Mesothelial cell of epicardium (in vitro differentiated cells): Measurements from ENCODE around the gene FLAD1. TPM values are rescaled to one million over a fixed set of nuclear protein-coding genes. Genes with fewer than 3 reads are reported as not detected.
"Not testable (repeated sequence)": the region's sequence is repeated elsewhere in the genome, so short reads cannot be mapped to it uniquely, and the experiment has no call there.

Experiments
- DNase-seq, 2 experiments: peaks; one replicate each; pipeline ENCODE4 v3.0.0; 2021; ENCODE audit warnings: low spot score in 2 of 2; ENCODE audit not compliant: unreplicated experiment in 2 of 2
- H3K27ac Mint-ChIP-seq: 2 replicates; pipeline ENCODE4 v1.8.0; 2021; ENCODE audit warnings: mixed read lengths
- H3K27me3 Mint-ChIP-seq: 2 replicates; pipeline ENCODE4 v1.8.0; 2021; ENCODE audit warnings: low read depth, mixed read lengths
- H3K36me3 Mint-ChIP-seq: 2 replicates; pipeline ENCODE4 v1.8.0; 2021; ENCODE audit warnings: mixed read lengths
- H3K4me1 Mint-ChIP-seq: 2 replicates; pipeline ENCODE4 v1.8.0; 2021; ENCODE audit warnings: mixed read lengths
- H3K4me3 Mint-ChIP-seq: 2 replicates; pipeline ENCODE4 v1.8.0; 2021; ENCODE audit warnings: mild to moderate bottlenecking, moderate library complexity, mixed read lengths
- H3K9me3 Mint-ChIP-seq: 2 replicates; pipeline ENCODE4 v1.8.0; 2021; ENCODE audit warnings: mixed read lengths
- CTCF ChIP-seq: fragments of 200-600 bp; sonication (generic); IDR thresholded peaks from one replicate; pipeline ENCODE4 v1.5.0; 2021; ENCODE audit warnings: antibody characterized with exemption; ENCODE audit not compliant: unreplicated experiment
- total RNA-seq: library from RNA; stranded (reverse); gene quantifications from 3 replicates; pipeline ENCODE4 v1.2.1, GENCODE V29; 2021

The FLAD1 gene
- total RNA-seq, 1 donor from 2014 or later: 48.3 TPM

GRCh38 chr1:154992721-154993571 is 9.8 kb downstream of the FLAD1 start:
- Mint-ChIP-seq H3K27ac (no peak overlapping the region), H3K4me1 (peaks cover 2% of the 10 kb centered on the region), H3K36me3 (peaks cover 9% of the 10 kb centered on the region), H3K4me3 (no peak overlapping the region), H3K27me3 (no peaks in the 10 kb centered on the region), H3K9me3 (no peaks in the 10 kb centered on the region)
- no peak for TF ChIP-seq CTCF
- no peak for DNase-seq

GRCh38 chr1:154993572-154994268 is 10.6 kb downstream of the FLAD1 start, which contains the start of gene LENEP:
Gene LENEP, plus strand, starts transcription at chr1:154993586. Its CDS starts 22 bp downstream, at chr1:154993608.
- no peak for TF ChIP-seq CTCF
- Mint-ChIP-seq H3K27me3 (no peaks in the 10 kb centered on the region), H3K27ac (no peak within 1 kb of the TSS), H3K36me3 (peaks cover 6% of the 10 kb centered on the region), H3K4me3 (no peak within 1 kb of the TSS), H3K4me1 (peaks cover 6% of the 10 kb centered on the region), H3K9me3 (no peaks in the 10 kb centered on the region)
- no peak for DNase-seq

- Mint-ChIP-seq H3K36me3 (peaks cover 6% of the 10 kb centered on the region), H3K4me1 (peaks cover 11% of the 10 kb centered on the region), H3K27ac (no peak overlapping the region), H3K27me3 (no peaks in the 10 kb centered on the region), H3K4me3 (no peak overlapping the region), H3K9me3 (no peaks in the 10 kb centered on the region)
- TF ChIP-seq CTCF: no peak
- DNase-seq: no peak
These were observed 11.1 kb downstream of the FLAD1 start for GRCh38 chr1:154994269-154994587.

GRCh38 chr1:154994591-154994990 is 11.4 kb downstream of the FLAD1 start:
- H3K27me3 Mint-ChIP-seq: no peaks in the 10 kb centered on the region
- H3K4me1 Mint-ChIP-seq: peaks cover 12% of the 10 kb centered on the region
- peaks cover 4% of the 10 kb centered on the region for H3K36me3 Mint-ChIP-seq
- no peak overlapping the region for H3K4me3 Mint-ChIP-seq
- no peak for DNase-seq
- no peak for TF ChIP-seq CTCF
- H3K27ac Mint-ChIP-seq: no peak overlapping the region
- H3K9me3 Mint-ChIP-seq: no peaks in the 10 kb centered on the region

- not testable (repeated sequence) for H3K27me3 Mint-ChIP-seq, H3K9me3 Mint-ChIP-seq, H3K4me3 Mint-ChIP-seq, DNase-seq, H3K36me3 Mint-ChIP-seq, H3K27ac Mint-ChIP-seq
- peaks cover 17% of the 10 kb centered on the region for H3K4me1 Mint-ChIP-seq
These were observed 12.3 kb downstream of the FLAD1 start for GRCh38 chr1:154995301-154995983.
